GM08714 (cell line): ENCODE results near the gene PRSS12.
"Not testable (repeated sequence)": the region's sequence is repeated elsewhere in the genome, so short reads cannot be mapped to it uniquely, and the experiment has no call there.

ENCODE experiments used
- H3K4me3 ChIP-seq: fragments of 200-500 bp; sonication (Bioruptor generic); 2 replicates; pipeline ENCODE4 v1.5.1; 2014; ENCODE audit warnings: mild to moderate bottlenecking, low read length, inconsistent platforms
- ZNF274 ChIP-seq: IDR thresholded peaks from 2 replicates; pipeline ENCODE4 v1.6.1; 2012; ENCODE audit warnings: mild to moderate bottlenecking, low read depth, low read length

Gene PRSS12

GRCh38 chr4:118352843-118353533 lies at the start of gene PRSS12:
PRSS12 (minus strand) TSS chr4:118353003; CDS start chr4:118352720, 283 bp downstream.
- peak within 1 kb of the TSS; percentile 46; the same call in 1 of the 2 replicates for H3K4me3 ChIP-seq
- no peak for TF ChIP-seq ZNF274

GRCh38 chr4:118400356-118400755 lies 47.6 kb upstream of the PRSS12 start:
- H3K4me3 ChIP-seq: no peak overlapping the region
- TF ChIP-seq ZNF274: no peak

GRCh38 chr4:118399883-118400282 lies 47.1 kb upstream of the PRSS12 start:
- H3K4me3 ChIP-seq: not testable (repeated sequence)

- no peak for TF ChIP-seq ZNF274
- H3K4me3 ChIP-seq: no peak overlapping the region
Observed at GRCh38 chr4:118398226-118399090, 45.7 kb upstream of the PRSS12 start.

- H3K4me3 ChIP-seq: no peak overlapping the region
- no peak for TF ChIP-seq ZNF274
Observed at GRCh38 chr4:118397623-118397979, 44.8 kb upstream of the PRSS12 start.

- TF ChIP-seq ZNF274: no peak
- H3K4me3 ChIP-seq: no peak overlapping the region
Observed at GRCh38 chr4:118396881-118397622, 44.2 kb upstream of the PRSS12 start.

DNA sequence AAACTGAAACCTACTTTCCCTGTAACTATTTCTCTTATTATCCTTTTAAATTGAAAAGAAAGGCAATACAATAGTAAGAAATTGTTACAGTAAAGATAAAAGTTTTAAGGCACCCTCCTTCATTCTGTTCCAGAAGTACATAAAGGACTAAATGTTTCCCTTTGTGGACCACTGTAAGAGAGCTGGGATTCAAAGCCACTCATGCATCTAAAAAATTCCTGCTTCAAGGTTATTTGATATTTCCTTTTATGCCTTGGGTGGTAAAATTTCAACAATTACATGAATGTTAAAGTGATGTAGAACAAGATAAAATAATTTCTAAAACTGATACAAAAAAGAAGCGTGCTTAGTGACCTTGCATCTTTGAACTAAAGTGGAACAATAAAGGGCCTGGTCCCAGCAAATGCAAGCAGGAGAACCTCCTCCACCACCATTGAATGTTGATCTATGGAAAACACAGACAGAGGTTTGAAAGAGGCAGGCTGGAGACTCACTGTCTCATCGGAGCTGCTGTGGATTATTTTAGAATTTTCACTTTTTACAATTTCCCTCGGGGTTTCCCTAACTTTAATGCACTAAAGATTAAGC lies 42.3 kb upstream of the PRSS12 start:
- no peak overlapping the region for H3K4me3 ChIP-seq
- no peak for TF ChIP-seq ZNF274

DNA sequence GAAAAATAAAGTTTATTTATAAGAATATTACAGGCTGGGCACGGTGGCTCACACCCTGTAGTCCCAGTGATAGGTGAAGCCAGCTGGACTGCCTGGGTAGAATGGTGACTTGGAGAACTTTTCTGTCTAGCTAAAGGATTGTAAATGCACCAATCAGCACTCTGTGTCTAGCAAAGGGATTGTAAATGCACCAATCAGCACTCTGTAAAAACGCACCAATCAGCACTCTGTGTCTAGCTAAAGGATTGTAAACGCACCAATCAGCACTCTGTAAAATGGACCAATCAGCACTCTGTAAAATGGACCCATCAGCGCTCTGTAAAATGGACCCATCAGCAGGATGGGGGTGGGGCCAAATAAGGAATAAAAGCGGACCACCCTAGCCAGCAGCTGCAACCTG lies 39.7 kb upstream of the PRSS12 start:
- H3K4me3 ChIP-seq: not testable (repeated sequence)

- H3K4me3 ChIP-seq: no peak overlapping the region
- no peak for TF ChIP-seq ZNF274
Observed at GRCh38 chr4:118390121-118390520, 37.3 kb upstream of the PRSS12 start.

- no peak overlapping the region for H3K4me3 ChIP-seq
- TF ChIP-seq ZNF274: no peak
Observed at GRCh38 chr4:118389721-118390120, 36.9 kb upstream of the PRSS12 start.

DNA sequence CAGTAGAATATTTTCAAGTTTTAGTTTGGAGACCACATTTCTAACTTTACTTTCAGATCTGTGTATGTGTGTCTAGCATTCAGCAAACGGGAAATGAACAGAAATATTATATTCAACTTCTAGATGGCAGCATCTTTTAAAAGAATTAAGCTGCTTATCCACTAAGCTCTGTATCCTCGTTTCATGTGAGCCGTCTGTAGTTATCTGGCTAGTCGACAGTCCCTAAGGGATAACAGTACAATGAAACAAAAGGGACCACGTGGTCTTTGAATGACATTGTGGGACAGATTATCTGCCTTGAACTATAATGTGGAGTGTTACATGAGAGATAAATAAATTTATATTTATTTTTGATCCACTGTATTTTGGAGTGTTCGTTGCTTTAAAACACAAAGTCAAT lies 35.8 kb upstream of the PRSS12 start:
- no peak for TF ChIP-seq ZNF274
- no peak overlapping the region for H3K4me3 ChIP-seq

- no peak for TF ChIP-seq ZNF274
- H3K4me3 ChIP-seq: no peak overlapping the region
Observed at GRCh38 chr4:118381902-118382301, 29.1 kb upstream of the PRSS12 start.

DNA sequence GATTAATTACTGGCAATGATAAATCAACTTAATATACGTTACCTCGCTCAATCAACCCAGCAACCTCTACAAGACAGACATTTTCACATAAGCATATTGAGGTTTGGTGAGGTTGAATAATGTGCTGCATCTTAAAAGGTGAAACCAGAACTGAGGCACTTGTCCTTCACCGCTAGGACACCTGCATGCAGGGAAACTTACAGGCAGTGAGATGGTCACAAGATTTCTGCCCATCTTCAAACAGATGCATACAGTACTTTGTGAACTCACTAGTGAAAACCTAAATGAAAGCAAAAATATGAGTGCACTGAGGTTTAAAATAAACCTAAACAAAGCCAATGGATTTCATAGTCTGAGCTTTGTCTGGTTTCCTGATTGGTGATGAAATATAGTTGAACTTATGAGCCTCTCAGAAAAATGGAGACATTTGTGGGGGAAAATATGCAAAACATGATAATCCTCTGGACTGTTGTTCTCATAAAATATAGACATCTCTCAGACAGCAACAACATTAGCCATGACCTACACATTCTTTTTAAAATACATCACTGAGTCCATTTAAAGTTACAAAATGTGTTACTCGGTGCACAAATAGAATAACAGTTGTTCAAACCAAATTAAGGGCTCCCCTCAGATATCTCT lies 20.9 kb upstream of the PRSS12 start:
- no peak for TF ChIP-seq ZNF274
- H3K4me3 ChIP-seq: no peak overlapping the region

- H3K4me3 ChIP-seq: no peak overlapping the region
- TF ChIP-seq ZNF274: no peak
Observed at GRCh38 chr4:118372251-118372650, 19.4 kb upstream of the PRSS12 start.

DNA sequence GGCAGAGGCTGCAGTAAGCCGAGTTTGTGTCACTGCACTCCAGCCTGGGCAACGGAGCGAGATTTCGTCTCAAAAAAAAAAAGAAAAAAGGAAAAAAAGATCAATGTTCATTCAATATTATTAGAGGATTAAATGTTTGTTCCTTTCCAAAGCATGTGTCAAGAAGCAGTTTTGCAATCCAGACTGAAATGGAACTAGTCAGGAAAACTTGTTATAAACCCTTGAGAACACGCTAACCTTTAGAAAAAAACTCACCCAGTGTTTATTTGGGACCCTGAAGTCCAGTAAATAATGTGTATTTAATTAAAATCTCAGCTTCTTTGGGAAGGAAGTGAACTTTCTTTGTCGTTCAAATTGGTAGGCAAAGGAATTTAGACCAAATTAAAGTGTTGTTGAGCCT lies 16.4 kb upstream of the PRSS12 start:
- TF ChIP-seq ZNF274: no peak
- H3K4me3 ChIP-seq: no peak overlapping the region
